Measurements from ENCODE around the gene C8B.

C8B gene

DNA sequence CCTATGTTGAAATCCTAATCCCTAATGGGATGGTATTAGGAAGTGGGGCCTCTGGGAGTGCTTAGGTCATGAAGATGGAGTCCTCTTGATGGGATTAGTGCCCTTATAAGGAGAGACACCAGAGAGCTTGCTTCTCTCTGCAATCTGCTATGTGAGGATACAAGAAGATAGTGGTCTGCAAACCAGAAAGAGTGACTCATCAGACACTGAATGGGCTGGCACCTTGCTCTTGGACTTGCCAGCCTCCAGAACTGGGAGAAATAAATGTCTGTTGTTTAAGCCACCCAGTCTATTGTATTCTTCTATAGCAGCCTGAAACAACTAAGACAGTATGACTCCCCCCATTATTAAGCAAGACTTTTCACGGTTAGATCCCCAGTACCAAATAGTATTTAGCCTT, 43.3 kb downstream of the C8B start:
- H3K36me3 ChIP-seq (ENCODE audit: insufficient read depth), result no peaks in the 10 kb centered on the region
- no peak overlapping the region for H3K9ac ChIP-seq
- H4K20me1 ChIP-seq (ENCODE audit: insufficient read depth), result no peaks in the 10 kb centered on the region
- H3K4me3 ChIP-seq (IDR thresholded peaks at IDR 0.05; ENCODE audit: insufficient read depth, low read depth, low read length), result no peak overlapping the region
- no peak overlapping the region for H3K27ac ChIP-seq
- H3K4me2 ChIP-seq, result no peak overlapping the region
- H3K4me1 ChIP-seq (ENCODE audit: low read depth, poor library complexity, severe bottlenecking), result no peaks in the 10 kb centered on the region
- TF ChIP-seq, protein P1, sequence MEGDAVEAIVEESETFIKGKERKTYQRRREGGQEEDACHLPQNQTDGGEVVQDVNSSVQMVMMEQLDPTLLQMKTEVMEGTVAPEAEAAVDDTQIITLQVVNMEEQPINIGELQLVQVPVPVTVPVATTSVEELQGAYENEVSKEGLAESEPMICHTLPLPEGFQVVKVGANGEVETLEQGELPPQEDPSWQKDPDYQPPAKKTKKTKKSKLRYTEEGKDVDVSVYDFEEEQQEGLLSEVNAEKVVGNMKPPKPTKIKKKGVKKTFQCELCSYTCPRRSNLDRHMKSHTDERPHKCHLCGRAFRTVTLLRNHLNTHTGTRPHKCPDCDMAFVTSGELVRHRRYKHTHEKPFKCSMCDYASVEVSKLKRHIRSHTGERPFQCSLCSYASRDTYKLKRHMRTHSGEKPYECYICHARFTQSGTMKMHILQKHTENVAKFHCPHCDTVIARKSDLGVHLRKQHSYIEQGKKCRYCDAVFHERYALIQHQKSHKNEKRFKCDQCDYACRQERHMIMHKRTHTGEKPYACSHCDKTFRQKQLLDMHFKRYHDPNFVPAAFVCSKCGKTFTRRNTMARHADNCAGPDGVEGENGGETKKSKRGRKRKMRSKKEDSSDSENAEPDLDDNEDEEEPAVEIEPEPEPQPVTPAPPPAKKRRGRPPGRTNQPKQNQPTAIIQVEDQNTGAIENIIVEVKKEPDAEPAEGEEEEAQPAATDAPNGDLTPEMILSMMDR (conservative IDR thresholded peaks at IDR 0.05; ENCODE audit: low read depth, low read length), result no peak
- no peak overlapping the region for H2AFZ ChIP-seq (ENCODE audit: low read depth)
- no peaks in the 10 kb centered on the region for H3K27me3 ChIP-seq (ENCODE audit: insufficient read depth, low read depth)
- H3K79me2 ChIP-seq (ENCODE audit: insufficient read depth, low read depth), result no peaks in the 10 kb centered on the region

DNA sequence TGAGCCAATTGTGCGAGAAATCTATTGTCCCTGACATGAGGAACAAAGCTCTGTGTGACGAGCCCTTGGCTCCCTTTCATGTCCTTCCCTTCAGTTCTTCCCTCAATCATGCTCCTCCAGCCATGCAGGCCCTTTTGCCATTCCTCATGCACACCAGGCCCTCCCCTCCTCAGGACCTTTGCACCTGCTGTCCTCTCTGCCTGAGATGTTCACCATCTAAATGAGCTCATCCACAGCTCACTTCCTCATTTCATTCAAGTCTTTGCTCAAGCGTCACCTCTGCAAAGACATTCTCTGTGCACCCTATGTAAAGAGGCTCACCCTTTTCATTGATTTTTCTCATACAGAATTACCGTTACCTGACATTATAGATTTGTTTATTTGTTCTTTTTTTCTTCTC, 43.7 kb downstream of the C8B start:
- Histone ChIP-seq H3K27me3 (ENCODE audit: insufficient read depth, low read depth) (no peaks in the 10 kb centered on the region), H3K4me3 (IDR thresholded peaks at IDR 0.05; ENCODE audit: insufficient read depth, low read depth, low read length) (no peak overlapping the region), H3K4me1 (ENCODE audit: low read depth, poor library complexity, severe bottlenecking) (no peaks in the 10 kb centered on the region), H3K27ac (no peak overlapping the region), H4K20me1 (ENCODE audit: insufficient read depth) (no peaks in the 10 kb centered on the region), H3K9ac (no peak overlapping the region), H3K4me2 (no peak overlapping the region), H2AFZ (ENCODE audit: low read depth) (no peak overlapping the region), H3K79me2 (ENCODE audit: insufficient read depth, low read depth) (no peaks in the 10 kb centered on the region), H3K36me3 (ENCODE audit: insufficient read depth) (no peaks in the 10 kb centered on the region)
- TF ChIP-seq, protein P1 (conservative IDR thresholded peaks at IDR 0.05; ENCODE audit: low read depth, low read length), result no peak

DNA sequence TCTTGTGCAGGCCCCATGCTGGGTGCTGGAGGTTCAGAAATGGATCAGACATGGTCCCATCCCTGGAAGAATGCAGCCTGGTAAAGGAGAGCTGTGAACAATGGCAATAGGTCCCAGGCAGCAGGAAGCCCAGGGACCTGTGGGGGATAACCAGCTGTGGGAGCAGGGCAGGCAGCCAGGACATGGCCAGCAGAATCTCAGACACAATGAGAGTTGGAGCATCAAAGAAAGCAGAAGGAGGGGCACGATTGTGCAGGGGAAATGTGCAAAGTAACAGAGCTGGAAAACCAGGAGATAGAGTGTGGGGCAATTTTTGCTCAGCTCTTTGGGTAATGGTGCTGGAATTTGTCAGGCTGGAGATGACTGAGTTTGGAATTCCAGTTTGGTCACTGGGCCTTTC, 44.3 kb downstream of the C8B start:
- Histone ChIP-seq H3K27ac (no peak overlapping the region), H2AFZ (ENCODE audit: low read depth) (no peak overlapping the region), H3K4me2 (no peak overlapping the region), H3K79me2 (ENCODE audit: insufficient read depth, low read depth) (no peaks in the 10 kb centered on the region), H3K36me3 (ENCODE audit: insufficient read depth) (no peaks in the 10 kb centered on the region), H3K4me1 (ENCODE audit: low read depth, poor library complexity, severe bottlenecking) (no peaks in the 10 kb centered on the region), H3K27me3 (ENCODE audit: insufficient read depth, low read depth) (no peaks in the 10 kb centered on the region), H4K20me1 (ENCODE audit: insufficient read depth) (no peaks in the 10 kb centered on the region), H3K4me3 (IDR thresholded peaks at IDR 0.05; ENCODE audit: insufficient read depth, low read depth, low read length) (no peak overlapping the region), H3K9ac (no peak overlapping the region)
- TF ChIP-seq, protein P1 (conservative IDR thresholded peaks at IDR 0.05; ENCODE audit: low read depth, low read length), result no peak

DNA sequence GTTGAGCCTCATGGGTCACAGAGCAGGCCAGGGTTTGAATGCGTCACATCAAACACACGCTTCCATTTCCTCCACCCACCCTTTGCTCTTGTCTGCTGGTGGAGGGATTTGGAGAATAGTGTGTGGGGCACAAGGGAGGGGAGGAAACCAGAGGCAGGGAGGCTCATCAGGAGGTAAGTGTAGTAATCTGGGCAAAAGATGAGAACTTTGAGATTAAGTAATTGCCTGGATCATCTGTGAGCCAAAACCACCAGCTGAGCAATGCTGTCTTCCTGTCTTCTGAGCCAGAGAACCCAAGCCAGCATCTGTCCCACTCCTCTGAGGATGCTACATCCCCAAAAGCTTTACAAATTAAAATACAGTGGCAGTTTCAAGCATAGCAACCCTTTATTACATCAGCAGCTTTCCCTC, 45.2 kb downstream of the C8B start:
- H3K36me3 ChIP-seq (ENCODE audit: insufficient read depth), result no peaks in the 10 kb centered on the region
- H3K4me3 ChIP-seq (IDR thresholded peaks at IDR 0.05; ENCODE audit: insufficient read depth, low read depth, low read length), result no peak overlapping the region
- no peak overlapping the region for H3K4me2 ChIP-seq
- H4K20me1 ChIP-seq (ENCODE audit: insufficient read depth), result no peaks in the 10 kb centered on the region
- no peak overlapping the region for H3K27ac ChIP-seq
- H3K79me2 ChIP-seq (ENCODE audit: insufficient read depth, low read depth), result no peaks in the 10 kb centered on the region
- no peak overlapping the region for H3K9ac ChIP-seq
- no peak overlapping the region for H2AFZ ChIP-seq (ENCODE audit: low read depth)
- no peaks in the 10 kb centered on the region for H3K27me3 ChIP-seq (ENCODE audit: insufficient read depth, low read depth)
- H3K4me1 ChIP-seq (ENCODE audit: low read depth, poor library complexity, severe bottlenecking), result no peaks in the 10 kb centered on the region
- TF ChIP-seq, protein P1 (conservative IDR thresholded peaks at IDR 0.05; ENCODE audit: low read depth, low read length), result no peak
